GM21381 (cell line): ENCODE results near the gene SLC13A4.
"Not testable (repeated sequence)": the region's sequence is repeated elsewhere in the genome, so short reads cannot be mapped to it uniquely, and the experiment has no call there.

ENCODE experiments used
- ATAC-seq: cut with Tn5 transposase; IDR thresholded peaks from one replicate; pipeline ENCODE4 v1.9.1; 2021; ENCODE audit warnings: mild to moderate bottlenecking, moderate library complexity; ENCODE audit not compliant: unreplicated experiment

Gene SLC13A4

GRCh38 chr7:135728136-135728669 is at the start of gene SLC13A4:
Gene SLC13A4, minus strand, starts transcription at chr7:135728186. Its CDS starts 690 bp downstream, at chr7:135727496.
- ATAC-seq, result no peak

DNA sequence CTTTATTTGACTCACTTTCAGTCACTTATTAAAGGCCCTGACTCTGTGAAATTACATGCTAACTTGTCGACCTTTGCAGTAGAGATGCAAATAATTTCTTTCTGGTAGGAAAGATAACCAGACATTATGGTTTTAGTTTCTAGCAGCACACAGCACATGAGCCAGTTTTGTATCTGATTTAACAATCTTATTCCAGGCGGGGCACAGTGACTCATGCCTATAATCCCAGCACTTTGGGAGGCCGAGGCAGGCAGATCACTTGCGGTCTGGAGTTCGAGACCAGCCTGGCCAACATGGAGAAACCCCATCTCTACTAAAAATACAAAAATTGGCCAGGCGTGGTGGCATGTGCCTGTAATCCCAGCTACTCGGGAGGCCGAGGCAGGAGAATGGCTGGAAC is 47.9 kb upstream of the SLC13A4 start:
- ATAC-seq, result not testable (repeated sequence)

- no peak for ATAC-seq
Measured at GRCh38 chr7:135775230-135775629, 47.2 kb upstream of the SLC13A4 start.

DNA sequence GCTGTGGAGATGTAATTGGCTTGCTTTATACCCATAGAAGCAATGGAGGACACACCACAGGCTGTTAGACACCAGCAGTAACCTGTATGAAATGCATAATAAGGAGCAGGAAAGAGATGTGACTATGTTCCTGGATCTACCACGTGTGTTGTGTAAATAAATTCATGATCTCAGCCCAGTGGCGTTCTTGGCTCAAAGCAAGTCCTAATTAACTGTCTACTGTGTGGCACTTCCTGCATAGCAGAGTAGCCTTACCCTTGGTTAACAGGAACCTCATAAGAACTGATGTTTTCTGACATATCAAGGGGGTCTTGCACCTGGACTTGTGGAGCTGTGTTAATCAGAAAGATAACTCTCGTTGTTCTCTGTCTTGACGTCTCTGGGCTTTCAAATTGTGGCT is 46.3 kb upstream of the SLC13A4 start:
- ATAC-seq, result no peak

- no peak for ATAC-seq
Measured at GRCh38 chr7:135773464-135773863, 45.5 kb upstream of the SLC13A4 start.

GRCh38 chr7:135772639-135773222 is 44.7 kb upstream of the SLC13A4 start:
- ATAC-seq, result no peak

DNA sequence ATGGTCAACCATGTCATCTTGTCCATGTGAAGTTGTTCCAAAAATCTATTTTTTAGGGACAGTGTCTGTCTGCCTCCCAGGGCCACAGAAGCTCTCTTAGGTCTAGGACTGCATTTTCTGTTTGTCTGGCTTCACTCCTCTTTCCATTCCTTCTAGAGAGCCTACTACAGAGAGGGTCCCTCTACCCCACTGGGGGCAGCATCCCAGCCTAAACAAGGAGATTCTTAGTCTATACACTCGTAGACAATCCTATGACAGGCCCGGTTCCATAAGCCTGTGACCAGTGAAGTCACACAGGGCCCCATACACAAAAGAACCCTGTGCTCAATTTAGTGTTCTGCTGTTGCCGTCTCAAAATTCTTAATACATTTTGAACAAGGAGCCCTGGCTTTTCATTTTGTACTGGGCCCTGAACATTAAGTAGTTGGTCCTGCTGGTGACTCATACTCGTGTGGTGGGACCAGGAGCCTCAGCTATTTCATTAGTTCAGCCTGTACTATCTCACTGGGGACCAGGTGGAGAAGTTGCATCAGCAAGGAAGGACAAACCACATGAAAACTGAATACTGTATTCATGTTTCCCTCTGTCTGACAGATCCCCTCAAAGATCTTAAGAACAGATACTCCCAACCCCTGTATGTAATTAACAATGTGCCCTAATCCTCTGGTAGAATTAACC is 44.1 kb upstream of the SLC13A4 start:
- no peak for ATAC-seq

- no peak for ATAC-seq
Measured at GRCh38 chr7:135771051-135771450, 43.1 kb upstream of the SLC13A4 start.

DNA sequence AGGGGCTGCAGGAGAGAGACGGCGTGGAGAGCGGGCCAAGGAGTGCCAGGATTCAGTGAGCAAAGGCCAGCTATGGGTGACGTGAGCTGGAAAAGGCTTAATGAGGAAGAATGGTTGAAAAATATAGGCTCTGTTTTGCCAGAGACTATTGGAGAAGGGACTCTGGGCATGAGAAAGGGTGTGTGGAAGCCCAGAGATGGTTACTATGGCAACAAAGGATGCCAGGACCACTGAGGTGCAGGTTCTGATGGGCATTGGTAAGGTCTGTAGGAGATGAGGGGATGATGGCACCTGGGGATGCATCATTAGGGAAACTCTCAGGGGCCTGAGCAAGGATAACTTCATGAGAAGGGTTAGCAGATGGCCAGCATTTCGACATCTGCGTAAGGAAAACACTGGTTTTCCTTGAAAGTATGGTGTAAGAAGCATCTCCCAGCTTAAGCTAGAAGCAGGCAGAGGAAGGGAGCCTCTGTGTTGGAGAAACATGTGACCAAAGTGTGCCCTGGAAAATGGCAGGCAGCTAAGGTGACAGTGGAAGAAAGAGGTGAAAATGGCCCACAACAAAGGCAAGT is 42.2 kb upstream of the SLC13A4 start:
- ATAC-seq, result no peak

DNA sequence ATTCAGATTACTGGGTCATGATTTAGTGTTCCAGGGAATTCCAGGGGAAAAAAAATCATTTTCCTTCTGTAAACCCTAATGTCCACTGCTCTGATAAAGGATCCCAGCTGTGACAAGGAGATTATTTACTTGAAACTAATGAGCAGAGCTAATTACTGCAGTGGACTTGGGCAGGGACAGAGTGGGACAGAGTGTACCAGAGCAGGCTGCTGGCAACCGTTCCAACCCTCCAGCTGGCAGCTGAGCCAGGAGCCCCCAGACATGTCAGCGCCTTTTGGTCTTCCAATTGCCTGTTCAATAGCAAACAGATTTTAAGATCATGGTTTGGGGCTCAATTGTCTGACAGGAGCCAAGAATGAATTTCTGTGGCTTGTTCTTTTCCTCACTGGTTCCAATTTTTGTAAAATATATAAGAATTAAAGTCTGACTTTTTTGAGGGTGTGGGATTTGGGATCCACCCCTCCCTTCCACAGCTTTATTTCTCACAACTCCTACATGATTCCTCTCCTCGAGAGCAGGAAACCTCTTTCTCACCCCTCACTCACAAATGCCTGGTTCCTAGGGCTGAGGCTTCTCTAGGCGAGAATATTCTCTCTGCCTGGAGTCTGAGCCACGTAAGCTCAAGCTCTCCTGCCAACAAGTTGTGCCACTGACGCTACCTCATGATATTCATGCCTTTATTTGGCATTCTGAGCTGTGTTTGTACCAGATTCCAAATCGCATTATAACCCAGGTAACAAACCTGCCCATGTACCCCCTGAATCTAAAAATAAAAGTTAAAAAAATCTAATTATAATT is 41.2 kb upstream of the SLC13A4 start:
- ATAC-seq, result no peak

- ATAC-seq, result no peak
Measured at GRCh38 chr7:135768467-135768866, 40.5 kb upstream of the SLC13A4 start.

- no peak for ATAC-seq
Measured at GRCh38 chr7:135768064-135768463, 40.1 kb upstream of the SLC13A4 start.

- ATAC-seq, result no peak
Measured at GRCh38 chr7:135763261-135763660, 35.3 kb upstream of the SLC13A4 start.

- ATAC-seq, result no peak
Measured at GRCh38 chr7:135761751-135762488, 33.9 kb upstream of the SLC13A4 start.

DNA sequence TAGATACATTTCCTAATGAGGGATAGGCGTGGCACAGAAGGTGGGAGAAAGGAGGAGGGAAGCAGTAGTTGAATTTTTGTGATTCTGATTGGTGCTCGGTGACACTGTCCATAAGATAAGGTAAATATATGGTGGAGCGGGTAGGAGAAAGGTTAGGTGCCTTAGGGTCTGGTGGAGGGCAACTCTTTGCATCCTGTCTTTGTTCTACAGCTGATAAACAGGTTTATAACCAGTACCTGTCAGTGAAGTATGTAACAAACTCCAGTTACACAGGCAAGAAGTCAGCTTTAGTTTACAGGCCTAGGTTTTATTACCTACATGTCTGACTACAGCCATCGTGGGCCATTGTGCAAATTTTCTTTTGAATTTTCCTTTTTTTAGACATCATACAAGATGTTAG is 31.5 kb upstream of the SLC13A4 start:
- ATAC-seq, result no peak

DNA sequence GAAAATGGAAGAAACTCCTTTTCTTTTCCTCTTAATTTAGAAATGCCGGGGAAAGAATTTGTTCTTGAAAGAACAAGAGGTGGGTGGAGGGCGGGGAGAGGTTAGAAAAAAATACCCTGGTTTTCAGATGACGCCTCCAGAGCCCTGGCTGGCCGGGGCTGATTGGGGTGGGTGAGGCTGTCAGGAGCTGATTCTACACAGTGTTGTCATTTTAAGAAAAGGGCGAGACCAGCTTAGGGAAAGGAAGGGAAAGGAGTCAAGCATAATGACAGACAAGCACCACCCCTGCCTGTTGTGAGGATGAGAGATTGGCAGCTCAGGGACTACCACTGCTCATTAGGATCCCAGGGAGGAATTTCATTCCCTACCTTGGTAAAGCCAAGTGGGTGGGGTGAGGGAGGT is 30.5 kb upstream of the SLC13A4 start:
- ATAC-seq, result no peak

- ATAC-seq, result no peak
Measured at GRCh38 chr7:135757719-135758411, 29.9 kb upstream of the SLC13A4 start.

- no peak for ATAC-seq
Measured at GRCh38 chr7:135756191-135756590, 28.2 kb upstream of the SLC13A4 start.

- ATAC-seq, result no peak
Measured at GRCh38 chr7:135755351-135755753, 27.4 kb upstream of the SLC13A4 start.
